BLaER1 (cell line): ENCODE results near the gene RPS16.
A peak's percentile ranks its signal among the peaks of the same experiment; 100 is the strongest.

Source experiments
- H3K27ac ChIP-seq: shearing (Covaris generic); formaldehyde crosslinking; 2 replicates; pipeline ENCODE4 v1.8.1; 2022
- H3K27me3 ChIP-seq: shearing (Covaris generic); formaldehyde crosslinking; 2 replicates; pipeline ENCODE4 v1.8.1; 2022
- H3K36me3 ChIP-seq: shearing (Covaris generic); formaldehyde crosslinking; 2 replicates; pipeline ENCODE4 v1.8.1; 2022
- H3K4me1 ChIP-seq: shearing (Covaris generic); formaldehyde crosslinking; 2 replicates; pipeline ENCODE4 v1.8.1; 2022
- H3K4me2 ChIP-seq: shearing (Covaris generic); formaldehyde crosslinking; 2 replicates; pipeline ENCODE4 v1.8.1; 2022
- H3K4me3 ChIP-seq: shearing (Covaris generic); formaldehyde crosslinking; 2 replicates; pipeline ENCODE4 v1.8.1; 2022
- H3K9ac ChIP-seq: shearing (Covaris generic); formaldehyde crosslinking; 2 replicates; pipeline ENCODE4 v1.8.1; 2022
- H3K9me3 ChIP-seq: shearing (Covaris generic); formaldehyde crosslinking; 2 replicates; pipeline ENCODE4 v1.8.1; 2022
- H4K20me1 ChIP-seq: shearing (Covaris generic); formaldehyde crosslinking; 2 replicates; pipeline ENCODE4 v1.8.1; 2022
- Cebpa-rat ChIP-seq: shearing (Covaris generic); IDR thresholded peaks from 2 replicates; pipeline ENCODE4 v1.8.1; 2022

Gene RPS16

DNA sequence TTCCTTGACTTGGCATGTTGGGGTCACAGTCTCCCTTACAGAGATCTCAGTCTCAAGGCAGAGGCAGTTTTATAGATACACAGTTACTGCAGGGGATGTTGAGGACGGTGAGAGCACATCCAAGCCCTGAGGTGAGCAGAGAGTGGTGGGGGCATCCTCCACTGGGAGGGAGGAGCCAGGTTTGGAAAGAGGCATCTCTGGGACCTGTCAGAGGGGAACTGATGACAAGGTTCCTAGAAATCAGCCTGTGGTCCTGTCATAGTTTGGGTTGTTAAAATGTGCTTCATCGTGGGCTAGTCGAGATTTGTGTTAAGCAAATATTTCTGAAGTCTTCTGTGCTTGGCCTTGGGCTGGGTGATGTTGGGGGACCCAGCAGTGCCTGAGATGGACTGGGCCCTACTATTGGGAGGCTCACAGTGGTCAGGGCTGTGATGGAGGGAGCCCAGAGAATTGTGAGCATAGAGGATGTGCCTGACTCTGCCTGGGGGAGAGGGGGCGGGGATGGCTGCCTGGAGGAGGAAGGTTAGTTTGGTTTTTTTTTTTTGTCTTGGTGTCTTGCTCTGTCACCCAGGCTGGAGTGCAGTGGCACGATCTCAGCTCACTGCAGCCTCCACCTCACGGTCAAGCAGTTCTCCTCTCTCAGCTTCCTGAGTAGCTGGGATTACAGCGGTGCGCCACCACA lies 13.5 kb upstream of the RPS16 start:
- Histone ChIP-seq H3K27ac (no peak overlapping the region), H3K9me3 (no peaks in the 10 kb centered on the region), H3K36me3 (peaks cover 75% of the 10 kb centered on the region), H3K4me1 (peaks cover 46% of the 10 kb centered on the region), H4K20me1 (peaks cover 85% of the 10 kb centered on the region), H3K4me3 (no peak overlapping the region), H3K27me3 (no peaks in the 10 kb centered on the region), H3K4me2 (0 out of 2 replicates have a peak overlapping the region, but pooled peaks have one; percentile 96), H3K9ac (0 out of 2 replicates have a peak overlapping the region, but pooled peaks have one; percentile 0)
- no peak for TF ChIP-seq Cebpa-rat

DNA sequence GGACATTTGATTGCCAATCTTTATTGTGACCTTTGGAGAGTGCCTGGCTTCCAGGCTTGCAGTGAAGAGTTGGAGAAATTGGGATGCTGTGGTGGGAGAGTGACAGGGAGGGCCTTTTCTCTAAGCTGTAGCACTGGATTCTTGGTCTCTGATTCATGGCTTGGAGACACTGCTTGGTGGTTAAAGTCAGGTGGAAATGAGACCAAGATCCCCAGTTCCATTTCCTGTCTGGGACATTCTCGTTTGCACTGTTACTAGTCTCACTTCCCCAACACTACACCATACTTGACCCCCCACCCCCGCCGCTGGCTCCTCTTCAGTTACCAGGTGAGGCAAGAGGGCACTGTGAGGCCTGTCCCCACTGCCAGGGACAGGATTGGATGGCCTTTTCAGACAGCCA lies 12.5 kb upstream of the RPS16 start:
- no peak overlapping the region for H3K4me3 ChIP-seq
- peaks cover 53% of the 10 kb centered on the region for H3K4me1 ChIP-seq
- H3K4me2 ChIP-seq = peak overlapping the region; percentile 96
- peaks cover 65% of the 10 kb centered on the region for H3K36me3 ChIP-seq
- H3K9ac ChIP-seq = peak overlapping the region; percentile 9; the same call in 1 of the 2 replicates
- H4K20me1 ChIP-seq = peaks cover 75% of the 10 kb centered on the region
- TF ChIP-seq Cebpa-rat = no peak
- H3K27ac ChIP-seq = no peak overlapping the region
- H3K9me3 ChIP-seq = no peaks in the 10 kb centered on the region
- H3K27me3 ChIP-seq = no peaks in the 10 kb centered on the region

DNA sequence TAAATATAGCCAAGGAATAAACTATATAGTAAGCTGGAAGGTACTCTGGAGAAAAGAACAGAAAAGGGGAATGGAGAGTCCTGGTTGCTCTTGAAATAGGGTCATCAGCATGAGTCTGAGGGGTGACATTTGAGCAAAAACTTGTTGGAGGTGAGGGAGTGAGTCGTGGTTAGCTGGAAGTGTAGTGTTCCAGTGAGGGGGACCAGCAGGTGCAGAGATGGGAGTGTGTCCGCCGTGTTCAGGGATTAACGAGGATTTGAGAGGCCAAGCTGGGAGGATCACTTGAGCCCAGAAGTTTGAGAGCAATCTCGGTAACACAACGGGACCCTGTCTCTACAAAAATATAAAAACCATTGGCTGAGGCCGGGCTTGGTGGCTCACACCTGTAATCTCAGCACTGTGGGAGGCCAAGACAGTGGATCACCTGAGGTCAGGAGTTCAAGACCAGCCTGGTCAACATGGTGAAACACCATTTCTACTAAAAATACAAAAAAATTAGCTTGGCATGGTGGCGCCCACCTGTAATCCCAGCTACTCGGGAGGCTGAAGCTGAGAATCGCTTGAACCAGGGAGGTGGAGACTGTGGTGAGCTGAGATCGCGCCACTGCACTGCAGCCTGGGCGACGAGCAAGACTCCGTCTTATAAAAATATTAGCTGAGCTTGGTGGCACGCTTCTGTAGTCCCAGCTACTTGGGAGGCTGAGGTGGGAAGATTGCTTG lies 10.8 kb upstream of the RPS16 start:
- Histone ChIP-seq H3K4me1 (peaks cover 53% of the 10 kb centered on the region), H3K9ac (peak overlapping the region; percentile 99), H3K9me3 (no peaks in the 10 kb centered on the region), H3K27me3 (no peaks in the 10 kb centered on the region), H4K20me1 (peaks cover 58% of the 10 kb centered on the region), H3K4me3 (peak overlapping the region; percentile 81), H3K27ac (peak overlapping the region; percentile 96), H3K4me2 (peak overlapping the region; percentile 96), H3K36me3 (peaks cover 48% of the 10 kb centered on the region)
- no peak for TF ChIP-seq Cebpa-rat

DNA sequence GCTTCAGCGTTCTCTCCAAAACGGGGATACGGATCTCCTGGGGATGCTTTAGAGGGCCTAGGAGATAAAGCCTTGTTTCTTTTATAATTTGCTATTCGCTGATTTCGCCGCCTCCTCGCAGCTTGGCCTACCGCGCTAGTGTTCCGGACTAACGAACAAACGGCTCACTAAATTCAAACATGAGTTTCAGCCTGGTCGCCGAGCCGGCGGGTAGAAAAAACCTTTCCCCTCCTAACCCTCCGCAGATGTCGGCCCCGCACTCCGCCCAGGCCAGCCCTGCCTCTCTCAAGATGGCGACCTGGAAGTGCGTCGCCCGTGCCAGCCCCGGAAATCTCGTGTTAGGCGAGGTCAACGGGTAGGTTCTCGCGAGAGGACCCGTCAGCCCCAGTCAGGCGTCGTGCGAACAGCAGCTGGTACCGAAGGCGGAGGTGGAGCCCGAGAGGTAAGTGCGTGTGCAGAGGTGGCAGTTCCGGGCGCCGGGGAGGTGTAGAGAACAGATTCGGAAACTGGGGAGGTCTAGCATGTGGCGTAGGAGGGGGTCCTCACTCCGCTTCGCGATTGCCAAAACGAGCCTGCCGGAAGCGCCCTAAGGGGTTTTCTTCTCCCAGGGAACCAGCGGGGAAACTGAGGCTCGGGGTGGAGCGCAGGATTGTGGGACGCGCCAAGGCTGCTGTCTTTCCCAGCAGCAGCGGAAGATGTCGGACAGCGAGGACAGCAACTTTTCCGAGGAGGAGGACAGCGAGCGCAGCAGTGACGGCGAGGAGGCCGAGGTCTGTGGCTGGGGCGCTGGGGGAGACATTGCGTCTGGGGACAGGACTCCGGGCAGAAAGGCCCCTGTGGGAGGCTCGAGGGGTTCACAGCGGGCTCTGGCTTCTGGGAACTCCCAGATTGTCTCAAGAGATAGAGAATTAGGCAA lies 9.7 kb upstream of the RPS16 start, which contains the start of gene SUPT5H:
TSS of gene SUPT5H (plus strand) at position 387 of the 916 bp plus-strand sequence. CDS start at position 696, 309 bp downstream.
- peaks cover 39% of the 10 kb centered on the region for H3K36me3 ChIP-seq
- H3K9me3 ChIP-seq = no peaks in the 10 kb centered on the region
- H3K27ac ChIP-seq = peak within 1 kb of the TSS; percentile 96
- TF ChIP-seq Cebpa-rat = no peak
- H3K27me3 ChIP-seq = no peaks in the 10 kb centered on the region
- peak within 1 kb of the TSS; percentile 99 for H3K9ac ChIP-seq
- H4K20me1 ChIP-seq = peaks cover 47% of the 10 kb centered on the region
- H3K4me1 ChIP-seq = peaks cover 62% of the 10 kb centered on the region
- peak within 1 kb of the TSS; percentile 97 for H3K4me2 ChIP-seq
- peak within 1 kb of the TSS; percentile 81 for H3K4me3 ChIP-seq

DNA sequence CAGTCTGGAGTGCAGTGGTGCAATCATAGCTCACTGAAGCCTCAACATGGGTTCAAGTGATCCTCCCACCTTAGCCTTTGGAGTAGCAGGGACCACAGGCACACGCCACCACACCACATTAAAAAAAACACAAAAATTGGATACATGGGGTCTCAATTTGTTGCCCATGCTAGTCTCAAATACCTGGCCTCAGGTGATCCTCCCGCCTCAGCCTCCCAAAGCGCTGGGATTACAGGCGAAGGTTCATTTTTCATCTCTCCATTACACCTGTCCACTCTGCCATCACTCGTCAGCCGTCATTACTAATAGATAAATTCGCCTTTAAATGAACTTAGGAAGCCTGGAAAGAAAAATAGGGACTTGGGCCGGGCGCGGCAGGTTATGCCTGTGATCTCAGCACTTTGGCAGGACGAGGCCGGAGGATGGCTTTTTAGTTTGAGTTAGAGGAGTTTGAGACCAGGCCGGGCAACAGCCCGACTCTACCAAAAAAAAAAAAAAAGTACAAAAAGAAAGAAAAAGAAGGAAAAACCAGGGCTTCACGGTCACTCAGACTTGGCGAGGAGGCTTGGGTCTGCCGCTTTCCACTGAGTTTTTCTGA lies 8.9 kb upstream of the RPS16 start:
- Histone ChIP-seq H3K4me3 (peak overlapping the region; percentile 81), H3K4me1 (peaks cover 57% of the 10 kb centered on the region), H3K9ac (peak overlapping the region; percentile 99), H3K27me3 (no peaks in the 10 kb centered on the region), H3K9me3 (no peaks in the 10 kb centered on the region), H4K20me1 (peaks cover 40% of the 10 kb centered on the region), H3K36me3 (peaks cover 31% of the 10 kb centered on the region), H3K27ac (peak overlapping the region; percentile 96), H3K4me2 (peak overlapping the region; percentile 97)
- TF ChIP-seq Cebpa-rat = no peak

DNA sequence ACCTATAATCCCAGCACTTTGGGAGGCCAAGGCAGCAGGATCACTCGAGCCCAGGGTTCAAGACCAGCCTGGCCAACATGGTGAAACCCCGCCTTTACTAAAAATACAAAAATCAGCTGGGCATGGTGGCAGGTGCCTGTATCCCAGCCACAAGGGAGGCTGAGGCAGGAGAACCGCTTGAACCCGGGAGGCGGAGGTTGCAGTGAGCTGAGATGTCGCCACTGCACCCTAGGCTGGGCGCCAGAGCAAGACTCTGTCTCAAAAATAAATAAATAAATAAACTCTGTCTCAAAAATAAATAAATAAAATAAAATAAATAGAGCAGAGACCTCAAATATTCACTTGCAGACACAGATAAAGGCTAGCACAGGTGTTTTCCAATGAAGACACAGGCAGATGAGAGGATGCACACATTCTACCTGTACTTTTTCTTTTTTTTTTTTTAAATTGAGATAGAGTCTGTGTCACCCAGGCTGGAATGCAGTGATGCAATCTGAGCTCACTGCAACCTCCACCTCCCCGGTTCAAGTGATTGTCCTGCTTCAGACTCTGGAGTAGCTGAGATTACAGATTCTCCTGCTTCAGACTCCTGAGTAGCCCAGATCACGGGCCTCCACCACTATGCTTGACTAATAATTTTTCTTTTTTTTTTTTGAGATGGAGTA lies 2.7 kb upstream of the RPS16 start:
- Histone ChIP-seq H3K36me3 (peaks cover 13% of the 10 kb centered on the region), H3K4me3 (no peak overlapping the region), H4K20me1 (peaks cover 22% of the 10 kb centered on the region), H3K4me2 (no peak overlapping the region), H3K9ac (no peak overlapping the region), H3K4me1 (peaks cover 36% of the 10 kb centered on the region), H3K27me3 (no peaks in the 10 kb centered on the region), H3K27ac (no peak overlapping the region), H3K9me3 (no peaks in the 10 kb centered on the region)
- TF ChIP-seq Cebpa-rat = no peak

DNA sequence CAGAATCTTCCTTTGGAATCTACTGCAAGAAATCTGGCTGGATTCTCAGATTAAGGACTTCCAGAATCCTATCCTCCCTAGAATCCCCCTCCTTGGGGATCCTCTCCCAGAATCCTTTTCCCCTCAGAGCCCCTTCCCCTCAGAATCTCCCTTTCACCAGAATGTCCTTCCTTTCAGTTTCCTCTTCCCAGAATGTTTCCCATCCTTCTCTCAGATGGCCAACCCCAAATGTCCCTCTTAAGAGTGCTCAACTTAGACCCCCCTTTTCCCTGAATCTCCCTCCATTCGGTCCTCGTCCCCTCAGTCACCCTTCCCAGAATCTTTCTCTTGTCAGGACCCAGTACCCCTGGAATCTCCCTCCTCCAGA lies 584 bp upstream of the RPS16 start:
- Histone ChIP-seq H3K27me3 (no peaks in the 10 kb centered on the region), H3K4me2 (peak overlapping the region; percentile 96), H3K36me3 (peaks cover 34% of the 10 kb centered on the region), H4K20me1 (peaks cover 43% of the 10 kb centered on the region), H3K27ac (peak overlapping the region; percentile 96), H3K4me1 (peaks cover 35% of the 10 kb centered on the region), H3K4me3 (peak overlapping the region; percentile 87), H3K9ac (peak overlapping the region; percentile 98), H3K9me3 (no peaks in the 10 kb centered on the region)
- no peak for TF ChIP-seq Cebpa-rat

DNA sequence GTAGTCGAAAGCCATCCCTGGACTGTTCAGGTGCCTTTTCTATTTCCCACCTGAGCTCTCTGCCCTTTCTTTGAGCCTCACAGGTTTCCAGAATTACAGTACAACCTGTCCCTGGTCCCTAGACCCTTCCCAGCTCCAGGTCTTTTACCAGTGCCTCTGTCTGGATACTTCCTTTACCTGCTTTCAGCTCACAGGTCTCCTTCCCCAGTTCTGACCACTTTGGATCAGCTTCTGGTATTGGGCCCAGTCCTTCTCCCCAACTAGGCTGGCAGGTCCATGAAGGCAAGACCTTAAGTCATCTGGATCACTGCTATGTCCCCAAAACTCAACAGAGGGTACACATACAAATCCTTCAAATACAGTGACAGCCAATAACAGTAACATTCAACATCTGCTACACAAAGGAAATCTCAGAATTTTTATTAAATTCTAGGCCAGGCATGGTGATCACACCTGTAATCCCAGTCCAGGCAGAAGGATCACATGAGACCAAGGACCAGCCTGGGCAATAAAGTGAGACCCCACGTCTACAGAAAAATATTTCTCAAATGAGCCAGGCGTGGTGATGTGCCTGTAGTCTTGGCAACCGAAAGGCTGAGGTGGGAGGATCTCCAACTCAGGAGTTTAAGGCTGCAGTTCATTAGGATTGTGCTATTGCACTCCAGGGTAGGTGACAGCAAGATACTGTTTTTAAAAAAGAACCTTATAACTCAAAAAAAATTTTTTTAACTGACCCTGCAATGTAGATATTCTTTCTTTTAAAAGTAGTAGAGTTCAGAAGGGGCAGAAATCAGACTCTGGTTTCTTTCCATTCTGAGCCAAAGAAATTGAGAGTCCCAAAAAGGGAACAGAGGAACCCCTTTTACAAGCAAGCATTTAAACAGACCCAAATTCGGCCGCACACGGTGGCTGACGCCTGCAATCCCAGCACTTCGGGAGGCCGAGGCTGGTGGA lies 1.3 kb downstream of the RPS16 start:
- H3K4me1 ChIP-seq = peaks cover 25% of the 10 kb centered on the region
- peak overlapping the region; percentile 96 for H3K27ac ChIP-seq
- H3K27me3 ChIP-seq = no peaks in the 10 kb centered on the region
- no peak for TF ChIP-seq Cebpa-rat
- peaks cover 41% of the 10 kb centered on the region for H3K36me3 ChIP-seq
- no peaks in the 10 kb centered on the region for H3K9me3 ChIP-seq
- peak overlapping the region; percentile 98 for H3K9ac ChIP-seq
- H3K4me2 ChIP-seq = peak overlapping the region; percentile 86
- H4K20me1 ChIP-seq = peaks cover 49% of the 10 kb centered on the region
- peak overlapping the region; percentile 87 for H3K4me3 ChIP-seq
